PC-3 (cell line): ENCODE data around the gene COL8A2. TPM values are rescaled to one million over a fixed set of nuclear protein-coding genes. Genes with fewer than 3 reads are reported as not detected.

ENCODE experiments used
- ATAC-seq: fragments of 200-7000 bp; cut with Tn5 transposase; 2 replicates; pipeline ENCODE4 v1.9.1; 2020; ENCODE audit warnings: mild to moderate bottlenecking, moderate library complexity
- BruUV-seq: library from RNA; stranded (reverse); fragments of 400-500 nt; replicated peaks from 2 replicates; lab custom pipeline; 2021; lab: Mats Ljungman, UMichigan
- CTCF ChIA-PET: fragments of 300-600 bp; sonication (Branson Sonifier 250); formaldehyde crosslinking; loops from one replicate; lab custom pipeline; 2022; ENCODE audit warnings: antibody characterized with exemption; lab: Charles Lee
- POLR2A ChIA-PET: fragments of 300-600 bp; sonication (Branson Sonifier 250); formaldehyde crosslinking; loops from one replicate; lab custom pipeline; 2022; ENCODE audit warnings: antibody characterized with exemption; ENCODE audit not compliant: unreplicated experiment; lab: Charles Lee
- DNase-seq: peaks from one replicate; pipeline ENCODE4 v3.0.0-alpha.2; 2015
- H2AFZ ChIP-seq: fragments of 300-600 bp; sonication (generic); 2 replicates; pipeline ENCODE4 v1.6.0; 2016; ENCODE audit warnings: antibody characterized with exemption, low read length
- H3F3A ChIP-seq: fragments of 300-600 bp; sonication (generic); one replicate; pipeline ENCODE4 v1.6.0; 2017; ENCODE audit warnings: antibody characterized with exemption, low read length, control low read depth, mild to moderate bottlenecking; ENCODE audit not compliant: unreplicated experiment
- H3K27ac ChIP-seq: fragments of 300-600 bp; sonication (generic); 2 replicates; pipeline ENCODE4 v1.5.1; 2016; ENCODE audit warnings: mild to moderate bottlenecking, low read length
- H3K27me3 ChIP-seq: fragments of 300-600 bp; sonication (generic); 2 replicates; pipeline ENCODE4 v1.6.1; 2016; ENCODE audit warnings: low read length, mixed read lengths
- H3K36me3 ChIP-seq: fragments of 300-600 bp; sonication (generic); 2 replicates; pipeline ENCODE4 v1.6.1; 2016; ENCODE audit warnings: low read depth, mixed run types, low read length, mixed read lengths
- H3K4me1 ChIP-seq: fragments of 300-600 bp; sonication (generic); 2 replicates; pipeline ENCODE4 v1.5.1; 2016; ENCODE audit warnings: low read length; ENCODE audit not compliant: insufficient read depth
- H3K4me2 ChIP-seq: fragments of 300-600 bp; sonication (generic); 2 replicates; pipeline ENCODE4 v1.6.0; 2016; ENCODE audit warnings: low read length
- H3K4me3 ChIP-seq: fragments of 300-600 bp; sonication (generic); 2 replicates; pipeline ENCODE4 v1.5.1; 2016; ENCODE audit warnings: mild to moderate bottlenecking, low read length, mixed read lengths
- H3K79me2 ChIP-seq: fragments of 300-600 bp; sonication (generic); 2 replicates; pipeline ENCODE4 v1.6.1; 2017; ENCODE audit warnings: low read length, mixed read lengths
- H3K9ac ChIP-seq: fragments of 300-600 bp; sonication (generic); 2 replicates; pipeline ENCODE4 v1.6.0; 2016; ENCODE audit warnings: mild to moderate bottlenecking, low read length
- H3K9me2 ChIP-seq: fragments of 300-600 bp; sonication (generic); replicated peaks from 2 replicates; pipeline ENCODE4 v1.6.1; 2016; ENCODE audit warnings: mixed run types, low read length, mixed read lengths
- H3K9me3 ChIP-seq: fragments of 300-600 bp; sonication (generic); 2 replicates; pipeline ENCODE4 v1.6.1; 2016; ENCODE audit warnings: low read length, mixed read lengths
- H4K20me1 ChIP-seq: fragments of 300-600 bp; sonication (generic); 2 replicates; pipeline ENCODE4 v1.6.1; 2016; ENCODE audit warnings: low read length, mixed read lengths
- EZH2 ChIP-seq: fragments of 300-600 bp; sonication (generic); IDR thresholded peaks from one replicate; pipeline ENCODE4 v1.6.1; 2017; ENCODE audit warnings: antibody characterized with exemption, mild to moderate bottlenecking, low read length; ENCODE audit not compliant: unreplicated experiment
- EZH2phosphoT487 ChIP-seq: fragments of 300-600 bp; sonication (generic); IDR thresholded peaks from 2 replicates; pipeline ENCODE4 v1.6.1; 2018; ENCODE audit warnings: mild to moderate bottlenecking, antibody characterized with exemption, low read length, borderline replicate concordance
- intact Hi-C: fragments of 100-400 bp; cut with micrococcal nuclease; formaldehyde crosslinking; loops from 2 replicates; pipeline ENCODE4 v1.9.0; 2023
- total RNA-seq: library from RNA; depleted of rRNA; stranded (reverse); fragments of >200 nt; gene quantifications from 2 replicates; pipeline ENCODE4 v1.2.3, GENCODE V29; 2014
- TF ChIP-seq, protein P1 (sequence below): fragments of 300-600 bp; sonication (generic); conservative IDR thresholded peaks from 2 replicates; pipeline ENCODE4 v1.5.1; 2017; ENCODE audit warnings: antibody characterized with exemption, low read depth, mild to moderate bottlenecking, low read length

The COL8A2 gene
- total RNA-seq, 1 experiment from 2014 or later: 0.26 TPM

DNA sequence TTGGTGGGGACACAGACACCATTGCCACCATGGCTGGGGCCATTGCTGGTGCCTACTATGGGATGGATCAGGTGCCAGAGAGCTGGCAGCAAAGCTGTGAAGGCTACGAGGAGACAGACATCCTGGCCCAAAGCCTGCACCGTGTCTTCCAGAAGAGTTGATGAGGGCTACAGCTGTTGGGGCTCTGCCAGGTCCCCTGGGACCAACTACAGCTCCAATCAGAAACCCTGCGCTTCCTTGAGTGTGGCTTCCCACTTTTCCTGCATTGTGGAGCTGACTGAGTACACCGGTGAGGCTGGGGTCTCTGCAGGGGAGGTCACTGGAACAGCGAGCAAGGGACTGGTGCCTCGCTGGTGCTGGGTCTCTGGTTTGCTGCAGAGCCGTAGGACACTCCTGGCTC lies 31.8 kb downstream of the COL8A2 start:
- TF ChIP-seq, protein P1, sequence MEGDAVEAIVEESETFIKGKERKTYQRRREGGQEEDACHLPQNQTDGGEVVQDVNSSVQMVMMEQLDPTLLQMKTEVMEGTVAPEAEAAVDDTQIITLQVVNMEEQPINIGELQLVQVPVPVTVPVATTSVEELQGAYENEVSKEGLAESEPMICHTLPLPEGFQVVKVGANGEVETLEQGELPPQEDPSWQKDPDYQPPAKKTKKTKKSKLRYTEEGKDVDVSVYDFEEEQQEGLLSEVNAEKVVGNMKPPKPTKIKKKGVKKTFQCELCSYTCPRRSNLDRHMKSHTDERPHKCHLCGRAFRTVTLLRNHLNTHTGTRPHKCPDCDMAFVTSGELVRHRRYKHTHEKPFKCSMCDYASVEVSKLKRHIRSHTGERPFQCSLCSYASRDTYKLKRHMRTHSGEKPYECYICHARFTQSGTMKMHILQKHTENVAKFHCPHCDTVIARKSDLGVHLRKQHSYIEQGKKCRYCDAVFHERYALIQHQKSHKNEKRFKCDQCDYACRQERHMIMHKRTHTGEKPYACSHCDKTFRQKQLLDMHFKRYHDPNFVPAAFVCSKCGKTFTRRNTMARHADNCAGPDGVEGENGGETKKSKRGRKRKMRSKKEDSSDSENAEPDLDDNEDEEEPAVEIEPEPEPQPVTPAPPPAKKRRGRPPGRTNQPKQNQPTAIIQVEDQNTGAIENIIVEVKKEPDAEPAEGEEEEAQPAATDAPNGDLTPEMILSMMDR: no peak
- TF ChIP-seq EZH2 (no peak), EZH2phosphoT487 (no peak)
- no TSS peak for BruUV-seq
- Histone ChIP-seq H2AFZ (no peak overlapping the region), H4K20me1 (no peaks in the 10 kb centered on the region), H3K9me3 (no peaks in the 10 kb centered on the region), H3K27me3 (no peaks in the 10 kb centered on the region), H3K4me2 (no peak overlapping the region), H3K27ac (no peak overlapping the region), H3K9me2 (no peaks in the 10 kb centered on the region), H3K4me3 (no peak overlapping the region), H3K36me3 (peaks cover 33% of the 10 kb centered on the region; the same call in 1 of the 2 replicates), H3K4me1 (peaks cover 12% of the 10 kb centered on the region; the same call in 1 of the 2 replicates), H3K9ac (no peak overlapping the region), H3F3A (no peaks in the 10 kb centered on the region), H3K79me2 (peaks cover 28% of the 10 kb centered on the region)
- ChIA-PET CTCF (no interaction called here), POLR2A (no interaction called here)
- intact Hi-C loops: no loop called here
- ATAC-seq (no peak), DNase-seq (no peak)

DNA sequence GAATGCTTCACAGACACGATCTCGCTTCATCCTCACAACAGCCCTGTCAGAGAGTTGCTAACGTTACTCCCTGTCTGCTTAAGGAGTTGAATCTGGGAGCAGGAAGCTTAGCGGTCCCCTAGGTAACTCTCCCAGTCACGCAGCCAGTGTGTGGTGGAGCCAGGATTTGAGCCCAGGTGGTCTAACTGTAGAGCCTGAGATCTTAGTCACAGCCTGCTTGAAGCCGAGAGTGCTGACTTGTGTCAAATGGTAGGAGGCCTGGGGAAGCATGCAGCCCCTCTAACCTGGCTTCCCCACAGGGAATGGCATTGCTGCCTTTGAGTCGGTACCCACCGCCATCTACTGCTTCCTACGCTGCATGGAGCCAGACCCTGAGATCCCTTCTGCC lies 32.2 kb downstream of the COL8A2 start:
- H3K4me1 ChIP-seq: peaks cover 13% of the 10 kb centered on the region; the same call in 1 of the 2 replicates
- no peak overlapping the region for H3K27ac ChIP-seq
- no peak overlapping the region for H3K9ac ChIP-seq
- H4K20me1 ChIP-seq: no peaks in the 10 kb centered on the region
- TF ChIP-seq EZH2phosphoT487 (no peak), EZH2 (no peak)
- TF ChIP-seq, protein P1: no peak
- no peaks in the 10 kb centered on the region for H3K9me3 ChIP-seq
- DNase-seq (no peak), ATAC-seq (no peak)
- ChIA-PET CTCF (no interaction called here), POLR2A (no interaction called here)
- H3K27me3 ChIP-seq: no peaks in the 10 kb centered on the region
- peaks cover 28% of the 10 kb centered on the region for H3K79me2 ChIP-seq
- peaks cover 33% of the 10 kb centered on the region; the same call in 1 of the 2 replicates for H3K36me3 ChIP-seq
- no peak overlapping the region for H2AFZ ChIP-seq
- intact Hi-C loops: no loop called here
- H3K4me3 ChIP-seq: no peak overlapping the region
- no peaks in the 10 kb centered on the region for H3F3A ChIP-seq
- BruUV-seq: no TSS peak
- no peaks in the 10 kb centered on the region for H3K9me2 ChIP-seq
- H3K4me2 ChIP-seq: no peak overlapping the region

DNA sequence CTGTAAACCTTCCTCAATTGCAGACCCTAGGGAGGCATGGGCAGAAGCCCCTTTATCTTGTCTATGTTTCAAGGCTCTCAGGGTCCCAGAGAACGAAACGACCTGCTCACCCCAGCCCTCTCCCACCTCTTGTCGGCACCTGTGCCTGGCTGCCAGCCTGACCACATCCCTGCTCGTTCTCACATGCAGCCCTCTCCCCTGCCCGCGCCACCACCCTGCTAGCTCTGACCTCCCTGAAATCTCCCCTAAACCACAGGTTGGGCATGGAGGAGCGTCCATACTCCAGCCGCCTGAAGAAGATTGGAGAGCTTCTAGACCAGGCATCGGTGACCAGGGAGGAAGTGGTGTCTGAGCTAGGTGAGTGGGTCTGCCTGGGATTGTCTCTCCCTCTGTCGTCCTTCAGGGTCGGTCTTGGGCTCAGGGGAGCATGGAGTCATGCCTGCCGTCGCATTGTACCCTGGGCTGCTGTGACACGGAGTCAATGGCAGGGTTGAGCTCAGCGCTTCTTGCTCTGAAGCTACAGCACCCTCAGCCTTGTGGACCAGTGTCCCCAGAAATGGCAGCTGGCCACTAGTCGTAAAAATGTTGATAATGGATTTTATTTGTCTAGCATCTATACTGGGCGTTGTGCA lies 32.7 kb downstream of the COL8A2 start:
- intact Hi-C loops: no loop called here
- POLR2A ChIA-PET: no interaction called here
- CTCF ChIA-PET: no interaction called here

More for the DNA sequence above, 32.7 kb downstream of the COL8A2 start:
- H3K9me2 ChIP-seq: no peaks in the 10 kb centered on the region
- no peak overlapping the region for H3K27ac ChIP-seq
- peaks cover 13% of the 10 kb centered on the region; the same call in 1 of the 2 replicates for H3K4me1 ChIP-seq
- H3K9ac ChIP-seq: no peak overlapping the region
- DNase-seq: no peak
- H2AFZ ChIP-seq: no peak overlapping the region
- TF ChIP-seq EZH2: no peak
- TF ChIP-seq EZH2phosphoT487: no peak
- TF ChIP-seq, protein P1: no peak
- no peaks in the 10 kb centered on the region for H4K20me1 ChIP-seq
- no peak overlapping the region for H3K4me3 ChIP-seq
- H3K4me2 ChIP-seq: no peak overlapping the region
- peaks cover 33% of the 10 kb centered on the region; the same call in 1 of the 2 replicates for H3K36me3 ChIP-seq
- ATAC-seq: no peak
- H3K9me3 ChIP-seq: no peaks in the 10 kb centered on the region
- H3K27me3 ChIP-seq: no peaks in the 10 kb centered on the region
- BruUV-seq: no TSS peak
- no peaks in the 10 kb centered on the region for H3F3A ChIP-seq
- H3K79me2 ChIP-seq: peaks cover 28% of the 10 kb centered on the region
